HepG2 (cell line): ENCODE results near the gene NIFK. TPM values are rescaled to one million over a fixed set of nuclear protein-coding genes. Genes with fewer than 3 reads are reported as not detected.

ENCODE experiments used
- CHCHD3 ChIP-seq: sonication (generic); formaldehyde crosslinking; IDR thresholded peaks from 2 replicates; pipeline ENCODE4 v1.8.0; 2022; ENCODE audit warnings: mild to moderate bottlenecking, missing genetic modification reagents, moderate library complexity
- FOXK1 ChIP-seq: sonication (generic); formaldehyde crosslinking; IDR thresholded peaks from 2 replicates; pipeline ENCODE4 v1.4.0; 2020; ENCODE audit warnings: low read depth, missing genetic modification reagents, borderline replicate concordance
- KLF6 ChIP-seq: IDR thresholded peaks from 2 replicates; pipeline ENCODE4 v1.8.0; 2016; ENCODE audit warnings: missing biosample characterization, missing genetic modification reagents
- RFXANK ChIP-seq: IDR thresholded peaks from 2 replicates; pipeline ENCODE4 v1.6.1; 2016
- SATB2 ChIP-seq: sonication (generic); formaldehyde crosslinking; IDR thresholded peaks from 2 replicates; pipeline ENCODE4 v1.5.0; 2020; ENCODE audit warnings: missing genetic modification reagents
- WIZ ChIP-seq: sonication (generic); formaldehyde crosslinking; IDR thresholded peaks from 2 replicates; pipeline ENCODE4 v1.5.1; 2020; ENCODE audit warnings: mild to moderate bottlenecking, missing genetic modification reagents
- ZNF33B ChIP-seq: sonication (generic); formaldehyde crosslinking; IDR thresholded peaks from 2 replicates; pipeline ENCODE4 v1.5.1; 2020; ENCODE audit warnings: mild to moderate bottlenecking, missing genetic modification reagents
- ZNF605 ChIP-seq: sonication (generic); formaldehyde crosslinking; IDR thresholded peaks from 2 replicates; pipeline ENCODE4 v1.8.0; 2022; ENCODE audit warnings: mild to moderate bottlenecking, missing genetic modification reagents
- ZNF788 ChIP-seq: sonication (generic); formaldehyde crosslinking; IDR thresholded peaks from 2 replicates; pipeline ENCODE4 v1.5.0; 2020; ENCODE audit warnings: mild to moderate bottlenecking, missing genetic modification reagents, borderline replicate concordance
- polyA plus RNA-seq, 8 experiments: library from polyadenylated mRNA; depleted of rRNA in 3 of 8; stranded (reverse) in 7 of 8; unstranded in 1 of 8; fragments of >200 nt; fragmentation: Illumina TruSeq in 4 of 8; extraction: Trizol in 4 of 8; gene quantifications; 2 replicates each; pipeline versions ENCODE4 v1.2.1 to v1.2.3, GENCODE V29; 2011 to 2016; ENCODE audit warnings: low read depth in 4 of 8, missing spikeins in 1 of 8, mixed read lengths in 1 of 8; ENCODE audit not compliant: insufficient read depth in 1 of 8
- total RNA-seq, 5 experiments: library from RNA; depleted of rRNA; stranded (reverse); fragments of >200 nt; fragmentation: Illumina TruSeq; extraction: Trizol; gene quantifications; 2 replicates each; pipeline ENCODE4 v1.2.3, GENCODE V29; 2016; ENCODE audit warnings: low read depth in 1 of 5
- TF ChIP-seq, protein P1 (sequence below): sonication (generic); formaldehyde crosslinking; IDR thresholded peaks from 2 replicates; pipeline ENCODE4 v1.5.1; 2020; ENCODE audit warnings: mild to moderate bottlenecking, missing genetic modification reagents, moderate library complexity
- TF ChIP-seq, protein P2 (sequence below): sonication (generic); formaldehyde crosslinking; IDR thresholded peaks from 2 replicates; pipeline ENCODE4 v1.5.0; 2020; ENCODE audit warnings: mild to moderate bottlenecking, missing genetic modification reagents, borderline replicate concordance
- TF ChIP-seq, protein P3 (sequence below): sonication (generic); formaldehyde crosslinking; IDR thresholded peaks from 2 replicates; pipeline ENCODE4 v1.5.0; 2020; ENCODE audit warnings: missing genetic modification reagents, mild to moderate bottlenecking, borderline replicate concordance
- TF ChIP-seq, protein P4 (sequence below): sonication (generic); formaldehyde crosslinking; IDR thresholded peaks from 2 replicates; pipeline ENCODE4 v1.4.0; 2020; ENCODE audit warnings: missing genetic modification reagents
- TF ChIP-seq, protein P5 (sequence below): sonication (generic); formaldehyde crosslinking; conservative IDR thresholded peaks from 2 replicates; pipeline ENCODE4 v1.8.1; 2023; ENCODE audit warnings: missing genetic modification reagents
- TF ChIP-seq, protein P6 (sequence below): sonication (generic); formaldehyde crosslinking; IDR thresholded peaks from 2 replicates; pipeline ENCODE4 v1.4.0; 2020; ENCODE audit warnings: missing genetic modification reagents

NIFK gene
- total and polyA plus RNA-seq, 2 of the 13 experiments (the other 11 are each of a cell fraction or from before 2014, with no cell fraction given) = 19.6 to 105 TPM

DNA sequence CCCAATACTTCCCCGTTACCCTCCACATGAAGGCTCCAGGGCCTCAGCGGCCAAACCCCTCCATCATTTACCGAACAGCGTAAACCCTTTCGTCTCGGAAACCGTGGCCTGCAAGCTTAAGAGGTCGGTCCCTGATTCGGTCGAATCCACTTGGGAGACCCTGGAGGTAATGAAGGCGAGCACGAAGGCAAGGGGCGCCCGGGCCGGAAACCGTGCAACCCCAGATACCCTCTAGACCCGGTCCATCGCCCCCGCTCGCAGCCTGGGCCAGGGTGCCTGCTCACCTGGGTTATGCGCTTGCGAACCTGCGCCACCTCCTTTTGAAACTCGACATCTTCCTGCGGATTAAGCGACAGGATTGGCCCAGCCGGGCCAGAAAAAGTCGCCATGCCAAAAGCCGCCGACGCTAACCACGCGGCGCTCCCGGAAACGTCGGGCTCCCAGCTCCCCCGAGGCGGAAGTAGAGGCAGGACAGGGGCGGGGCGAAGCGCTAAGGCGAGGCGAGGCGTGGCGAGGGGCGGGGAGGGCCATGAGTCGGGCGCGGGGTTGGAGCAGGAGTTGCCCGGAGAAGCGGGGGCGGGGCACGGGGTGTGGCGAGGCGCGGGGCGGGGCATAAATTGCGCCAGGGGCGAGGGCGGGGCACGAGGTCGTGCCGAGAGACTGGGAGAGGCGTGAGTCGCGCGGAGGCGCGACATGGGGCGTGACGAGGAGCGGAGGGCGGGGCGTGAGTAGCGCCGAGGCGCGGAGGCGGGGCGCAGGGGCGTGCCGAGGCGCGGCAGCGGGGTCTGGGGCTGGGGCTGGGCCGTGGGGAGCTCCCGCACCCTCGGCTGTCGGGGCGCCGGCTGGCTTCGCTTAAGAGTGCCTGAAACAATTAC lies at the start of gene NIFK (continued):
- TF ChIP-seq, protein P1, sequence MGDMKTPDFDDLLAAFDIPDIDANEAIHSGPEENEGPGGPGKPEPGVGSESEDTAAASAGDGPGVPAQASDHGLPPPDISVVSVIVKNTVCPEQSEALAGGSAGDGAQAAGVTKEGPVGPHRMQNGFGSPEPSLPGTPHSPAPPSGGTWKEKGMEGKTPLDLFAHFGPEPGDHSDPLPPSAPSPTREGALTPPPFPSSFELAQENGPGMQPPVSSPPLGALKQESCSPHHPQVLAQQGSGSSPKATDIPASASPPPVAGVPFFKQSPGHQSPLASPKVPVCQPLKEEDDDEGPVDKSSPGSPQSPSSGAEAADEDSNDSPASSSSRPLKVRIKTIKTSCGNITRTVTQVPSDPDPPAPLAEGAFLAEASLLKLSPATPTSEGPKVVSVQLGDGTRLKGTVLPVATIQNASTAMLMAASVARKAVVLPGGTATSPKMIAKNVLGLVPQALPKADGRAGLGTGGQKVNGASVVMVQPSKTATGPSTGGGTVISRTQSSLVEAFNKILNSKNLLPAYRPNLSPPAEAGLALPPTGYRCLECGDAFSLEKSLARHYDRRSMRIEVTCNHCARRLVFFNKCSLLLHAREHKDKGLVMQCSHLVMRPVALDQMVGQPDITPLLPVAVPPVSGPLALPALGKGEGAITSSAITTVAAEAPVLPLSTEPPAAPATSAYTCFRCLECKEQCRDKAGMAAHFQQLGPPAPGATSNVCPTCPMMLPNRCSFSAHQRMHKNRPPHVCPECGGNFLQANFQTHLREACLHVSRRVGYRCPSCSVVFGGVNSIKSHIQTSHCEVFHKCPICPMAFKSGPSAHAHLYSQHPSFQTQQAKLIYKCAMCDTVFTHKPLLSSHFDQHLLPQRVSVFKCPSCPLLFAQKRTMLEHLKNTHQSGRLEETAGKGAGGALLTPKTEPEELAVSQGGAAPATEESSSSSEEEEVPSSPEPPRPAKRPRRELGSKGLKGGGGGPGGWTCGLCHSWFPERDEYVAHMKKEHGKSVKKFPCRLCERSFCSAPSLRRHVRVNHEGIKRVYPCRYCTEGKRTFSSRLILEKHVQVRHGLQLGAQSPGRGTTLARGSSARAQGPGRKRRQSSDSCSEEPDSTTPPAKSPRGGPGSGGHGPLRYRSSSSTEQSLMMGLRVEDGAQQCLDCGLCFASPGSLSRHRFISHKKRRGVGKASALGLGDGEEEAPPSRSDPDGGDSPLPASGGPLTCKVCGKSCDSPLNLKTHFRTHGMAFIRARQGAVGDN (CRISPR knock-in tag) = peak; percentile 98
- TF ChIP-seq, protein P2, sequence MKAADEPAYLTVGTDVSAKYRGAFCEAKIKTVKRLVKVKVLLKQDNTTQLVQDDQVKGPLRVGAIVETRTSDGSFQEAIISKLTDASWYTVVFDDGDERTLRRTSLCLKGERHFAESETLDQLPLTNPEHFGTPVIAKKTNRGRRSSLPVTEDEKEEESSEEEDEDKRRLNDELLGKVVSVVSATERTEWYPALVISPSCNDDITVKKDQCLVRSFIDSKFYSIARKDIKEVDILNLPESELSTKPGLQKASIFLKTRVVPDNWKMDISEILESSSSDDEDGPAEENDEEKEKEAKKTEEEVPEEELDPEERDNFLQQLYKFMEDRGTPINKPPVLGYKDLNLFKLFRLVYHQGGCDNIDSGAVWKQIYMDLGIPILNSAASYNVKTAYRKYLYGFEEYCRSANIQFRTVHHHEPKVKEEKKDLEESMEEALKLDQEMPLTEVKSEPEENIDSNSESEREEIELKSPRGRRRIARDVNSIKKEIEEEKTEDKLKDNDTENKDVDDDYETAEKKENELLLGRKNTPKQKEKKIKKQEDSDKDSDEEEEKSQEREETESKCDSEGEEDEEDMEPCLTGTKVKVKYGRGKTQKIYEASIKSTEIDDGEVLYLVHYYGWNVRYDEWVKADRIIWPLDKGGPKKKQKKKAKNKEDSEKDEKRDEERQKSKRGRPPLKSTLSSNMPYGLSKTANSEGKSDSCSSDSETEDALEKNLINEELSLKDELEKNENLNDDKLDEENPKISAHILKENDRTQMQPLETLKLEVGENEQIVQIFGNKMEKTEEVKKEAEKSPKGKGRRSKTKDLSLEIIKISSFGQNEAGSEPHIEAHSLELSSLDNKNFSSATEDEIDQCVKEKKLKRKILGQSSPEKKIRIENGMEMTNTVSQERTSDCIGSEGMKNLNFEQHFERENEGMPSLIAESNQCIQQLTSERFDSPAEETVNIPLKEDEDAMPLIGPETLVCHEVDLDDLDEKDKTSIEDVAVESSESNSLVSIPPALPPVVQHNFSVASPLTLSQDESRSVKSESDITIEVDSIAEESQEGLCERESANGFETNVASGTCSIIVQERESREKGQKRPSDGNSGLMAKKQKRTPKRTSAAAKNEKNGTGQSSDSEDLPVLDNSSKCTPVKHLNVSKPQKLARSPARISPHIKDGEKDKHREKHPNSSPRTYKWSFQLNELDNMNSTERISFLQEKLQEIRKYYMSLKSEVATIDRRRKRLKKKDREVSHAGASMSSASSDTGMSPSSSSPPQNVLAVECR (CRISPR knock-in tag) = peak; percentile 99
- peak; percentile 18 for TF ChIP-seq FOXK1 (CRISPR knock-in tag)
- TF ChIP-seq WIZ (CRISPR knock-in tag) = no peak
- peak; percentile 92 for TF ChIP-seq ZNF605 (CRISPR knock-in tag)
- TF ChIP-seq, protein P3, sequence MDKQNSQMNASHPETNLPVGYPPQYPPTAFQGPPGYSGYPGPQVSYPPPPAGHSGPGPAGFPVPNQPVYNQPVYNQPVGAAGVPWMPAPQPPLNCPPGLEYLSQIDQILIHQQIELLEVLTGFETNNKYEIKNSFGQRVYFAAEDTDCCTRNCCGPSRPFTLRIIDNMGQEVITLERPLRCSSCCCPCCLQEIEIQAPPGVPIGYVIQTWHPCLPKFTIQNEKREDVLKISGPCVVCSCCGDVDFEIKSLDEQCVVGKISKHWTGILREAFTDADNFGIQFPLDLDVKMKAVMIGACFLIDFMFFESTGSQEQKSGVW = no peak
- TF ChIP-seq ZNF33B (CRISPR knock-in tag) = peak; percentile 71; the same call in 1 of the 2 replicates
- 0 out of 2 replicates have a peak, but pooled peaks have one; percentile 49 for TF ChIP-seq CHCHD3
- no peak for TF ChIP-seq RFXANK (CRISPR knock-in tag)
- TF ChIP-seq, protein P4, sequence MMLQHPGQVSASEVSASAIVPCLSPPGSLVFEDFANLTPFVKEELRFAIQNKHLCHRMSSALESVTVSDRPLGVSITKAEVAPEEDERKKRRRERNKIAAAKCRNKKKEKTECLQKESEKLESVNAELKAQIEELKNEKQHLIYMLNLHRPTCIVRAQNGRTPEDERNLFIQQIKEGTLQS (CRISPR knock-in tag) = no peak
- peak; percentile 74; the same call in 1 of the 2 replicates for TF ChIP-seq ZNF788 (CRISPR knock-in tag)
- peak; percentile 63; the same call in 1 of the 2 replicates for TF ChIP-seq KLF6 (CRISPR knock-in tag)
- peak; percentile 86; the same call in 1 of the 2 replicates for TF ChIP-seq SATB2 (CRISPR knock-in tag)
- TF ChIP-seq, protein P5, sequence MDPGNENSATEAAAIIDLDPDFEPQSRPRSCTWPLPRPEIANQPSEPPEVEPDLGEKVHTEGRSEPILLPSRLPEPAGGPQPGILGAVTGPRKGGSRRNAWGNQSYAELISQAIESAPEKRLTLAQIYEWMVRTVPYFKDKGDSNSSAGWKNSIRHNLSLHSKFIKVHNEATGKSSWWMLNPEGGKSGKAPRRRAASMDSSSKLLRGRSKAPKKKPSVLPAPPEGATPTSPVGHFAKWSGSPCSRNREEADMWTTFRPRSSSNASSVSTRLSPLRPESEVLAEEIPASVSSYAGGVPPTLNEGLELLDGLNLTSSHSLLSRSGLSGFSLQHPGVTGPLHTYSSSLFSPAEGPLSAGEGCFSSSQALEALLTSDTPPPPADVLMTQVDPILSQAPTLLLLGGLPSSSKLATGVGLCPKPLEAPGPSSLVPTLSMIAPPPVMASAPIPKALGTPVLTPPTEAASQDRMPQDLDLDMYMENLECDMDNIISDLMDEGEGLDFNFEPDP (CRISPR knock-in tag) = 0 out of 2 replicates have a peak, but pooled peaks have one; percentile 81
- TF ChIP-seq, protein P6, sequence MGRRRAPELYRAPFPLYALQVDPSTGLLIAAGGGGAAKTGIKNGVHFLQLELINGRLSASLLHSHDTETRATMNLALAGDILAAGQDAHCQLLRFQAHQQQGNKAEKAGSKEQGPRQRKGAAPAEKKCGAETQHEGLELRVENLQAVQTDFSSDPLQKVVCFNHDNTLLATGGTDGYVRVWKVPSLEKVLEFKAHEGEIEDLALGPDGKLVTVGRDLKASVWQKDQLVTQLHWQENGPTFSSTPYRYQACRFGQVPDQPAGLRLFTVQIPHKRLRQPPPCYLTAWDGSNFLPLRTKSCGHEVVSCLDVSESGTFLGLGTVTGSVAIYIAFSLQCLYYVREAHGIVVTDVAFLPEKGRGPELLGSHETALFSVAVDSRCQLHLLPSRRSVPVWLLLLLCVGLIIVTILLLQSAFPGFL (CRISPR knock-in tag) = no peak
